ENCODE data around the gene SRR. TPM values are rescaled to one million over a fixed set of nuclear protein-coding genes. Genes with fewer than 3 reads are reported as not detected.

Gene SRR
- total and polyA plus RNA-seq, 10 of the 15 experiments (the other 5 are each of a cell fraction or from before 2014, with no cell fraction given) = 11.7 to 33.9 (median 20.2) TPM

- no peak for TF ChIP-seq STAT1 (conservative IDR thresholded peaks at IDR 0.05)
- no peak for TF ChIP-seq MEF2B (IDR thresholded peaks at IDR 0.05; ENCODE audit: partially characterized antibody, poor library complexity, severe bottlenecking)
- TF ChIP-seq ZNF217 (IDR thresholded peaks at IDR 0.05) = no peak
- no peak for TF ChIP-seq PML (IDR thresholded peaks at IDR 0.05; ENCODE audit: low read length)
- TF ChIP-seq ESRRA (IDR thresholded peaks at IDR 0.05; ENCODE audit: low read length) = no peak
- TF ChIP-seq SREBF1 (IDR thresholded peaks at IDR 0.05; ENCODE audit: low read length) = no peak
- TF ChIP-seq ATF2 (IDR thresholded peaks at IDR 0.05; ENCODE audit: low read length) = no peak
Measured at GRCh38 chr17:2370211-2370589, 66.5 kb downstream of the SRR start (continued).

GRCh38 chr17:2371183-2372130 lies 67.7 kb downstream of the SRR start:
- DNase-seq (ENCODE audit: low read depth, low spot score) (no peak), ATAC-seq (no peak), FAIRE-seq (no peak)
- Histone ChIP-seq H3K4me1 (ENCODE audit: control insufficient read depth, insufficient read depth, low read length) (no peaks in the 10 kb centered on the region), H3K4me3 (no peak overlapping the region), H4K20me1 (ENCODE audit: control insufficient read depth, insufficient read depth) (no peaks in the 10 kb centered on the region), H3K36me3 (ENCODE audit: control insufficient read depth in 2 of 2, insufficient read depth in 2 of 2, low read length in 1 of 2) (no peaks in the 10 kb centered on the region; a peak in 1 of 4 replicates), H3K27me3 (replicated peaks in 1 of 2; ENCODE audit: control insufficient read depth in 2 of 2, insufficient read depth in 2 of 2, low read length in 1 of 2) (no peaks in the 10 kb centered on the region), H3K9me3 (replicated peaks; ENCODE audit: control insufficient read depth, insufficient read depth, low read length) (no peaks in the 10 kb centered on the region), H3K9ac (ENCODE audit: control insufficient read depth, insufficient read depth, low read length) (no peak overlapping the region), H3K27ac (ENCODE audit: control insufficient read depth, insufficient read depth) (no peak overlapping the region), H3K4me2 (ENCODE audit: control insufficient read depth, insufficient read depth) (no peak overlapping the region), H3K79me2 (ENCODE audit: control insufficient read depth, insufficient read depth, low read length) (no peaks in the 10 kb centered on the region), H2AFZ (ENCODE audit: control insufficient read depth, low read depth, low read length) (no peak overlapping the region)
- no TSS peak for BruUV-seq (replicated peaks)
- RAD21 ChIA-PET (ENCODE audit: unreplicated experiment) = interaction anchor here (2.7 kb wide), 1 partner anchor 11 kb away, joined by 9 read pairs; no protein-coding TSS in a partner anchor
- CTCF ChIA-PET = interaction anchor here (1.4 to 2.2 kb wide), 2 partner anchors 11 to 45 kb away, joined by 4 to 12 read pairs; no protein-coding TSS in a partner anchor
- intact Hi-C loops (cut with micrococcal nuclease; ENCODE audit: unreplicated experiment) (no loop called here), in situ Hi-C loops (cut with MboI) (no loop called here)
- POLR2A ChIA-PET = no interaction called here
- SMC1A ChIA-PET (ENCODE audit: uncharacterized antibody, unreplicated experiment) = interaction anchor here (1.4 kb wide), 1 partner anchor 11 kb away, joined by 4 read pairs; no protein-coding TSS in a partner anchor
- WGBS (ENCODE audit: insufficient coverage, insufficient replicate concordance, low lambda C conversion rate, missing lambda C conversion rate) = 84% methylated on average over 29 of the region's 30 CpGs
- TF ChIP-seq HDAC6 (IDR thresholded peaks at IDR 0.05; ENCODE audit: unreplicated experiment) (no peak), EP300 (IDR thresholded peaks at IDR 0.05; ENCODE audit: borderline replicate concordance in 1 of 2, control insufficient read depth in 1 of 2, low read depth in 2 of 2, low read length in 2 of 2) (no peak), GABPA (IDR thresholded peaks at IDR 0.05; ENCODE audit: low read depth) (no peak), EGR1 (IDR thresholded peaks at IDR 0.05; ENCODE audit: borderline replicate concordance in 1 of 2, low read depth in 2 of 2, low read length in 2 of 2) (no peak), ETV6 (conservative IDR thresholded peaks at IDR 0.05 in 1 of 2, IDR thresholded peaks at IDR 0.05 in 1 of 2; ENCODE audit: borderline replicate concordance in 1 of 2, low read depth in 1 of 2) (no peak), CHD2 (IDR thresholded peaks at IDR 0.05; ENCODE audit: borderline replicate concordance, low read depth, low read length) (no peak), CEBPZ (IDR thresholded peaks at IDR 0.05; ENCODE audit: low read depth, low read length) (no peak), MTA3 (IDR thresholded peaks at IDR 0.05; ENCODE audit: borderline replicate concordance, low read length) (no peak), MAX (IDR thresholded peaks at IDR 0.05; ENCODE audit: low read depth, low read length) (no peak), ZZZ3 (IDR thresholded peaks at IDR 0.05; ENCODE audit: control insufficient read depth, insufficient read length, low read depth) (no peak)
